Measurements from ENCODE around the gene PCBP3. TPM values are rescaled to one million over a fixed set of nuclear protein-coding genes. Genes with fewer than 3 reads are reported as not detected.

The PCBP3 gene
- total and polyA plus RNA-seq, 2 of the 8 experiments (the other 6 are each of a cell fraction or from before 2014, with no cell fraction given), result 3.5 to 6.3 TPM

- Histone ChIP-seq H2BK12ac (ENCODE audit: low read depth, low read length) (no peak overlapping the region), H3K9ac (replicated peaks in 1 of 4; ENCODE audit: extremely low read depth in 1 of 4, low read depth in 3 of 4, low read length in 3 of 4) (no peak overlapping the region), H4K8ac (ENCODE audit: extremely low read depth, insufficient read depth, low read length) (0 out of 2 replicates have a peak overlapping the region, but pooled peaks have one; percentile 68), H3K14ac (ENCODE audit: insufficient read length) (no peak overlapping the region), H2AFZ (ENCODE audit: low read length) (no peak overlapping the region), H2BK120ac (replicated peaks; ENCODE audit: low read depth, low read length) (no peak overlapping the region), H2AK5ac (ENCODE audit: low read depth, low read length) (no peak overlapping the region), H3K4me1 (replicated peaks in 1 of 4; ENCODE audit: control insufficient read depth in 3 of 4, insufficient read depth in 4 of 4, low read length in 3 of 4) (no peaks in the 10 kb centered on the region), H3K4ac (replicated peaks; ENCODE audit: insufficient read length, low read depth, low read length) (no peak overlapping the region), H3K23me2 (ENCODE audit: low read depth, low read length) (no peaks in the 10 kb centered on the region), H2BK5ac (ENCODE audit: low read depth, low read length) (no peak overlapping the region), H3K9me3 (ENCODE audit: insufficient read depth in 2 of 2, low read depth in 1 of 2, low read length in 1 of 2) (no peaks in the 10 kb centered on the region), H4K20me1 (replicated peaks in 1 of 2; ENCODE audit: control insufficient read depth in 1 of 2, insufficient read depth in 2 of 2, low read length in 2 of 2) (peaks cover 0 to 13% of the 10 kb centered on the region in 2 experiments), H3K23ac (ENCODE audit: insufficient read length) (no peak overlapping the region), H3K18ac (ENCODE audit: extremely low read depth, low read length) (no peak overlapping the region), H3K36me3 (ENCODE audit: control insufficient read depth in 2 of 4, insufficient read depth in 4 of 4, low read length in 3 of 4) (peaks cover 2 to 61% (median 16%) of the 10 kb centered on the region in 4 experiments; a peak in 5 of 8 replicates), H3K4me2 (ENCODE audit: insufficient read depth in 1 of 2, low read depth in 2 of 2, low read length in 2 of 2) (no peak overlapping the region), H2BK15ac (ENCODE audit: low read length) (no peak overlapping the region), H3K79me1 (ENCODE audit: low read depth, low read length) (peaks cover 4% of the 10 kb centered on the region; the same call in 1 of the 2 replicates), H4K5ac (ENCODE audit: insufficient read length, low read depth, low read length) (no peak overlapping the region), H2BK20ac (ENCODE audit: low read length) (no peak overlapping the region), H3K27ac (ENCODE audit: low read depth, low read length) (no peak overlapping the region), H3K4me3 (ENCODE audit: extremely low read depth in 1 of 4, insufficient read depth in 2 of 4, low read depth in 3 of 4, low read length in 4 of 4) (no peak overlapping the region), H3K27me3 (replicated peaks in 1 of 4; ENCODE audit: control insufficient read depth in 3 of 4, extremely low read depth in 1 of 4, insufficient read depth in 3 of 4, low read length in 3 of 4) (no peaks in the 10 kb centered on the region), H3K56ac (replicated peaks; ENCODE audit: insufficient read length, low read depth, low read length) (no peak overlapping the region), H4K91ac (replicated peaks; ENCODE audit: insufficient read length, low read length) (no peak overlapping the region), H3K79me2 (ENCODE audit: control insufficient read depth in 1 of 2, insufficient read depth in 2 of 2, low read length in 2 of 2) (no peaks in the 10 kb centered on the region)
- CTCF ChIA-PET (ENCODE audit: partially characterized antibody), result no interaction called here
- no peak for DNase-seq (ENCODE audit: low read depth in 1 of 2, low spot score in 2 of 2)
- 89% methylated on average over 20 of the region's 32 CpGs; no CpG with 5 or more reads in 1 of the 2 experiments for WGBS, 2 experiments (ENCODE audit: extremely low coverage in 1 of 2, insufficient coverage in 1 of 2, insufficient read length in 1 of 2, insufficient replicate concordance in 2 of 2, low coverage in 1 of 2, low lambda C conversion rate in 2 of 2, missing lambda C conversion rate in 1 of 2)
- no peak for FAIRE-seq
- POLR2A ChIA-PET (ENCODE audit: partially characterized antibody), result no interaction called here
- TF ChIP-seq TBP (IDR thresholded peaks at IDR 0.05; ENCODE audit: low read depth, low read length) (no peak), ASH2L (IDR thresholded peaks at IDR 0.05; ENCODE audit: low read length) (no peak), EZH2 (IDR thresholded peaks at IDR 0.05; ENCODE audit: low read depth, low read length, severe bottlenecking) (no peak), RAD21 (IDR thresholded peaks at IDR 0.05 in 1 of 2, conservative IDR thresholded peaks at IDR 0.05 in 1 of 2; ENCODE audit: low read depth in 2 of 2, low read length in 2 of 2) (no peak), SP4 (IDR thresholded peaks at IDR 0.05; ENCODE audit: low read length) (no peak), CREB1 (IDR thresholded peaks at IDR 0.05) (no peak), TEAD4 (IDR thresholded peaks at IDR 0.05; ENCODE audit: low read depth, low read length) (no peak), SIX5 (IDR thresholded peaks at IDR 0.05; ENCODE audit: low read depth, low read length) (no peak)
Measured at GRCh38 chr21:45989355-45990048, 346.0 kb downstream of the PCBP3 start.
